KMS-11 (cell line): ENCODE data around the gene SYCE3.

ENCODE experiments used
- H2AFZ ChIP-seq: fragments of 200-600 bp; sonication (generic); 2 replicates; pipeline ENCODE4 v1.6.1; 2016; ENCODE audit warnings: antibody characterized with exemption, mixed run types, low read depth
- H3K27ac ChIP-seq: fragments of 200-600 bp; sonication (generic); 2 replicates; pipeline ENCODE4 v1.6.1; 2016; ENCODE audit warnings: mild to moderate bottlenecking, mixed run types
- H3K27me3 ChIP-seq: fragments of 200-600 bp; sonication (generic); 2 replicates; pipeline ENCODE4 v1.6.1; 2017; ENCODE audit warnings: mild to moderate bottlenecking, low read depth, mixed run types, moderate library complexity; ENCODE audit not compliant: insufficient read depth
- H3K36me3 ChIP-seq: fragments of 200-600 bp; sonication (generic); 2 replicates; pipeline ENCODE4 v1.6.1; 2017; ENCODE audit warnings: mild to moderate bottlenecking, mixed run types; ENCODE audit not compliant: insufficient read depth
- H3K4me1 ChIP-seq: fragments of 200-600 bp; sonication (generic); 2 replicates; pipeline ENCODE4 v1.6.1; 2016; ENCODE audit warnings: mild to moderate bottlenecking, low read depth, mixed run types; ENCODE audit not compliant: poor library complexity, severe bottlenecking
- H3K4me2 ChIP-seq: fragments of 200-600 bp; sonication (generic); 2 replicates; pipeline ENCODE4 v1.7.0; 2016; ENCODE audit warnings: mild to moderate bottlenecking, mixed run types
- H3K4me3 ChIP-seq: fragments of 200-600 bp; sonication (generic); IDR thresholded peaks from 2 replicates; pipeline ENCODE4 v1.6.1; 2017; ENCODE audit warnings: low read depth, low read length, mixed read lengths; ENCODE audit not compliant: insufficient read depth
- H3K79me2 ChIP-seq: fragments of 200-600 bp; sonication (generic); 2 replicates; pipeline ENCODE4 v1.6.1; 2016; ENCODE audit warnings: low read depth, mixed run types; ENCODE audit not compliant: insufficient read depth
- H3K9ac ChIP-seq: fragments of 200-600 bp; sonication (generic); 2 replicates; pipeline ENCODE4 v1.6.1; 2016; ENCODE audit warnings: mild to moderate bottlenecking, mixed run types
- H4K20me1 ChIP-seq: fragments of 200-600 bp; sonication (generic); 2 replicates; pipeline ENCODE4 v1.6.1; 2016; ENCODE audit warnings: mild to moderate bottlenecking, mixed run types; ENCODE audit not compliant: insufficient read depth
- TF ChIP-seq, protein P1 (sequence below): fragments of 200-600 bp; sonication (generic); conservative IDR thresholded peaks from 2 replicates; pipeline ENCODE4 v1.6.1; 2017; ENCODE audit warnings: low read depth, mild to moderate bottlenecking, antibody characterized with exemption, low read length, moderate library complexity, mixed read lengths

Gene SYCE3

DNA sequence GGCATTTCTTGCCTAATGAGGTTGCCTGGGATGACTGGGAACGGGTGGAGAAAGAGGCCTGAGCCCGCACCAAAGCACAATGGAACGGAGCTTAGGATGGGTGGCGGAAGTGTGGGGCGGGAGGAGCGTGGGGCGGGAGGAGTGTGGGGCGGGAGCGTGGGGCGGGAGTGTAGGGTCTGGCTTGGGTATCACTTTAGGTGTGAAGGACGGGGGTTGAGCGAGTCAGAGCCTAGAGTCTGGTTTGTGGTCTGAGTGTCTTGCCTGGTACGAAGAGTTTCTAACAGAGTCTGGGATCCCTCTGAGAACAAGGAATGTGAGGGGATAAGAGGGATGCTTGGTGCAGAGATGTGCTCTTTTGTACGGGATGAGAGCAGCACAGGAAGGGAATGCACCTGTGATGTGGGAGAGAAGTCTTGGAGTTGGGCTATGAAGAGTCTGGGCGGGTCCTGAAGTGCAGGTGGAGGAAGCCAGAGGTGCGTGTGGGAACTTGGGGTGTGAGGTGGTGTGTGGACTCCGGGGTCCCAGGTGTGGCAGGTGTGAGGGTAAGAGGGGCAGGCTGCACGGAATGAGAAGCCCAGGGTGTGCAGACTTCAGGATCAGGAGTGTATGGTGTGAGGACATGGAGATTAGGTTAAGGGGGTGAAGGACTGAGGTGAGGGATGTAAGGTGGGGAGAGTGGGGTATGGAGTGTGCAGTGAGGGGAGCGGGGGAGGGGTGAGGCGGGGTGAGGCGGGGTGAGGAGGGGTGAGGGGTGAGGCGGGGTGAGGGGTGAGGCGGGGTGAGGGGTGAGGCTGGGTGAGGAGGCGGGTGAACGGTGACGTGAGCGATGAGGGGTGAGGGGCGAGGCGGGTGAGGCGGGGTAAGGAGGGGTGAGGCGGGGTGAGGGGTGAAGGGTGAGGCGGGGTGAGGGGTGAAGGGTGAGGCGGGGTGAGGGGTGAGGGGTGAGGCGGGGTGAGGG is 1.0 kb downstream of the SYCE3 start:
- H2AFZ ChIP-seq, result no peak overlapping the region
- H3K4me3 ChIP-seq, result no peak overlapping the region
- no peaks in the 10 kb centered on the region for H3K27me3 ChIP-seq
- H3K27ac ChIP-seq, result no peak overlapping the region
- peaks cover 6% of the 10 kb centered on the region for H3K4me1 ChIP-seq
- H3K9ac ChIP-seq, result no peak overlapping the region
- no peak overlapping the region for H3K4me2 ChIP-seq
- H3K36me3 ChIP-seq, result no peaks in the 10 kb centered on the region
- no peaks in the 10 kb centered on the region for H4K20me1 ChIP-seq
- no peaks in the 10 kb centered on the region for H3K79me2 ChIP-seq
- TF ChIP-seq, protein P1, sequence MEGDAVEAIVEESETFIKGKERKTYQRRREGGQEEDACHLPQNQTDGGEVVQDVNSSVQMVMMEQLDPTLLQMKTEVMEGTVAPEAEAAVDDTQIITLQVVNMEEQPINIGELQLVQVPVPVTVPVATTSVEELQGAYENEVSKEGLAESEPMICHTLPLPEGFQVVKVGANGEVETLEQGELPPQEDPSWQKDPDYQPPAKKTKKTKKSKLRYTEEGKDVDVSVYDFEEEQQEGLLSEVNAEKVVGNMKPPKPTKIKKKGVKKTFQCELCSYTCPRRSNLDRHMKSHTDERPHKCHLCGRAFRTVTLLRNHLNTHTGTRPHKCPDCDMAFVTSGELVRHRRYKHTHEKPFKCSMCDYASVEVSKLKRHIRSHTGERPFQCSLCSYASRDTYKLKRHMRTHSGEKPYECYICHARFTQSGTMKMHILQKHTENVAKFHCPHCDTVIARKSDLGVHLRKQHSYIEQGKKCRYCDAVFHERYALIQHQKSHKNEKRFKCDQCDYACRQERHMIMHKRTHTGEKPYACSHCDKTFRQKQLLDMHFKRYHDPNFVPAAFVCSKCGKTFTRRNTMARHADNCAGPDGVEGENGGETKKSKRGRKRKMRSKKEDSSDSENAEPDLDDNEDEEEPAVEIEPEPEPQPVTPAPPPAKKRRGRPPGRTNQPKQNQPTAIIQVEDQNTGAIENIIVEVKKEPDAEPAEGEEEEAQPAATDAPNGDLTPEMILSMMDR, result no peak

DNA sequence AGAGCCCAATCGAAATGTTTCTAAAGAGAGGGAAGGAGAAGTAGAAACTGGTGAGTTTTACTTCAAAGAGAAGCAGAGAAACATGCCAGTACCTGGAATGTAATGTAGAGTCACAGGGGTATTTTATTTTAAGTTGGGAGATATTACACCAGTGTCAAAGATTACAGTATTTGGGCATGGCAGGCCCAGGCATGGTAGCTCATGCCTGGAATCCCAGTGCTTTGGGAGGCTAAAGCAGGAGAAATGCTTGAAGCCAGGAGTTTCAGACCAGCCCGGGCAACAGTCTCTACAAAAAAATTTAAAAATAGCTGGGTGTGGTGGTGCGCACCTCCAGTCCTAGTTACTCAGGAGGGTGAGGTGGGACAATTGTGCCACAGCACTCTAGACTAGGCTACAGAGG is 2.7 kb downstream of the SYCE3 start:
- H3K27ac ChIP-seq, result no peak overlapping the region
- H3K4me2 ChIP-seq, result no peak overlapping the region
- H3K9ac ChIP-seq, result no peak overlapping the region
- H2AFZ ChIP-seq, result no peak overlapping the region
- H3K27me3 ChIP-seq, result no peaks in the 10 kb centered on the region
- no peak overlapping the region for H3K4me3 ChIP-seq
- no peaks in the 10 kb centered on the region for H4K20me1 ChIP-seq
- no peaks in the 10 kb centered on the region for H3K79me2 ChIP-seq
- TF ChIP-seq, protein P1, result no peak
- H3K36me3 ChIP-seq, result no peaks in the 10 kb centered on the region
- H3K4me1 ChIP-seq, result peaks cover 6% of the 10 kb centered on the region

DNA sequence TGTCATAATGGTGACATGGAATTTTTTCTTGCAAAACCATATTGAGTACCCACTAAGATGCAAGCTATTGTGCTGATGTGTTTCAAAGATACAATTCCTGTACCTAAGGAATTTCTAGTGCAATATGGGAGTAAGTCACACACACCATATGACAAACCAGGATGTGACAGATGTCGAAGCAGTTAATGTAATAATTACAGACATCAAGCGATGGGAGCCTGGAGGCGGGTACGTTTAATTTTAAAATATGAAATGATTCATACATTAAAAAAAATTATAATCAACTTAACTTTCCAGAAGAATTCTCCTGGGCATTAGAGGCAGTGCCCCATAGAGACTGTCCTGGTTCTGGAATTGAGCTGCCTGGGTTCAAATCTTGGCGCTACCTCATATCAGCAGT is 6.0 kb downstream of the SYCE3 start:
- Histone ChIP-seq H4K20me1 (no peaks in the 10 kb centered on the region), H3K27me3 (no peaks in the 10 kb centered on the region), H3K4me2 (no peak overlapping the region), H3K36me3 (no peaks in the 10 kb centered on the region), H3K79me2 (no peaks in the 10 kb centered on the region), H3K4me3 (no peak overlapping the region), H3K9ac (no peak overlapping the region), H2AFZ (no peak overlapping the region), H3K27ac (no peak overlapping the region), H3K4me1 (no peaks in the 10 kb centered on the region)
- TF ChIP-seq, protein P1, result no peak

DNA sequence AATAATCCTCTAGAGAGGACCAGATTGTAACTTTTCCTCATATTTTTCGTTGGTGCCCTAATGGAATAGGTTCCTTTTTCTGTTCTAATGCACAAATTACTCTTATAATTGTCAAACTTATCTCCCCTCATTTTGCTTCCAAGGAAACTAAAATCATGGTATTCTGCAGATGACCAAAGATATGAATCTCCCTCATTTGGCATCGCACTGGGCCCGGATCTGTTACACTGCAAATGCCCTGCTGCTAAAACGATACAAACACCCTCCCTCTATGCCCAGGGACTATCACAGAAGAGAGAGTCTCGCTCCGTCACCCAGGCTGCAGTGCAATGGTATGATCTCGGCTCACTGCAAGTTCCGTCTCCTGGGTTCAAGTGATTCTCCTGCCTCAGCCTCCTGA is 9.4 kb downstream of the SYCE3 start:
- Histone ChIP-seq H3K27ac (no peak overlapping the region), H2AFZ (no peak overlapping the region), H3K36me3 (no peaks in the 10 kb centered on the region), H3K27me3 (no peaks in the 10 kb centered on the region), H3K4me1 (no peaks in the 10 kb centered on the region), H3K4me3 (no peak overlapping the region), H4K20me1 (no peaks in the 10 kb centered on the region), H3K79me2 (no peaks in the 10 kb centered on the region), H3K4me2 (no peak overlapping the region), H3K9ac (no peak overlapping the region)
- TF ChIP-seq, protein P1, result no peak
